SK-N-SH (cell line): Measurements from ENCODE around the gene DDAH1.

Source experiments
- EP300 ChIP-seq, 2 experiments: IDR thresholded peaks; 2 replicates each; pipeline versions ENCODE4 v1.4.0 to v1.6.1; 2012; ENCODE audit warnings: borderline replicate concordance in 1 of 2, low read depth in 1 of 2, low read length in 1 of 2
- MXI1 ChIP-seq: IDR thresholded peaks from 2 replicates; pipeline ENCODE4 v1.6.1; 2012; ENCODE audit warnings: mild to moderate bottlenecking, low read depth, low read length, improper control_type of control experiment
- POLR2AphosphoS5 ChIP-seq: IDR thresholded peaks from 2 replicates; pipeline ENCODE4 v1.6.1; 2012; ENCODE audit warnings: low read depth, low read length
- TAF1 ChIP-seq: IDR thresholded peaks from 2 replicates; pipeline ENCODE4 v1.6.1; 2012; ENCODE audit warnings: low read depth, mild to moderate bottlenecking, low read length, moderate library complexity, borderline replicate concordance
- TEAD4 ChIP-seq: IDR thresholded peaks from 2 replicates; pipeline ENCODE4 v1.4.0; 2012; ENCODE audit warnings: mild to moderate bottlenecking, borderline replicate concordance; ENCODE audit not compliant: insufficient read depth
- USF1 ChIP-seq: IDR thresholded peaks from 2 replicates; pipeline ENCODE4 v1.4.0; 2012; ENCODE audit warnings: low read depth, borderline replicate concordance

GRCh38 chr1:85376356-85376755 is 88.6 kb downstream of the DDAH1 start:
- no peak for TF ChIP-seq TEAD4
- TF ChIP-seq TAF1, result no peak
- no peak for TF ChIP-seq MXI1
- no peak for TF ChIP-seq POLR2AphosphoS5
- no peak for TF ChIP-seq EP300 (IDR thresholded peaks at IDR 0.05; ENCODE audit: borderline replicate concordance in 1 of 2, low read depth in 1 of 2, low read length in 1 of 2)
- TF ChIP-seq USF1, result no peak
